PC-3 (cell line): Measurements from ENCODE around the gene MKLN1. TPM values are rescaled to one million over a fixed set of nuclear protein-coding genes. Genes with fewer than 3 reads are reported as not detected.

Source experiments
- ATAC-seq: fragments of 200-7000 bp; cut with Tn5 transposase; 2 replicates; pipeline ENCODE4 v1.9.1; 2020; ENCODE audit warnings: mild to moderate bottlenecking, moderate library complexity
- BruUV-seq: library from RNA; stranded (reverse); fragments of 400-500 nt; replicated peaks from 2 replicates; lab custom pipeline; 2021; lab: Mats Ljungman, UMichigan
- CTCF ChIA-PET: fragments of 300-600 bp; sonication (Branson Sonifier 250); formaldehyde crosslinking; loops from one replicate; lab custom pipeline; 2022; ENCODE audit warnings: antibody characterized with exemption; lab: Charles Lee
- POLR2A ChIA-PET: fragments of 300-600 bp; sonication (Branson Sonifier 250); formaldehyde crosslinking; loops from one replicate; lab custom pipeline; 2022; ENCODE audit warnings: antibody characterized with exemption; ENCODE audit not compliant: unreplicated experiment; lab: Charles Lee
- DNase-seq: peaks from one replicate; pipeline ENCODE4 v3.0.0-alpha.2; 2015
- H2AFZ ChIP-seq: fragments of 300-600 bp; sonication (generic); 2 replicates; pipeline ENCODE4 v1.6.0; 2016; ENCODE audit warnings: antibody characterized with exemption, low read length
- H3F3A ChIP-seq: fragments of 300-600 bp; sonication (generic); one replicate; pipeline ENCODE4 v1.6.0; 2017; ENCODE audit warnings: antibody characterized with exemption, low read length, control low read depth, mild to moderate bottlenecking; ENCODE audit not compliant: unreplicated experiment
- H3K27ac ChIP-seq: fragments of 300-600 bp; sonication (generic); 2 replicates; pipeline ENCODE4 v1.5.1; 2016; ENCODE audit warnings: mild to moderate bottlenecking, low read length
- H3K27me3 ChIP-seq: fragments of 300-600 bp; sonication (generic); 2 replicates; pipeline ENCODE4 v1.6.1; 2016; ENCODE audit warnings: low read length, mixed read lengths
- H3K36me3 ChIP-seq: fragments of 300-600 bp; sonication (generic); 2 replicates; pipeline ENCODE4 v1.6.1; 2016; ENCODE audit warnings: low read depth, mixed run types, low read length, mixed read lengths
- H3K4me1 ChIP-seq: fragments of 300-600 bp; sonication (generic); 2 replicates; pipeline ENCODE4 v1.5.1; 2016; ENCODE audit warnings: low read length; ENCODE audit not compliant: insufficient read depth
- H3K4me2 ChIP-seq: fragments of 300-600 bp; sonication (generic); 2 replicates; pipeline ENCODE4 v1.6.0; 2016; ENCODE audit warnings: low read length
- H3K4me3 ChIP-seq: fragments of 300-600 bp; sonication (generic); 2 replicates; pipeline ENCODE4 v1.5.1; 2016; ENCODE audit warnings: mild to moderate bottlenecking, low read length, mixed read lengths
- H3K79me2 ChIP-seq: fragments of 300-600 bp; sonication (generic); 2 replicates; pipeline ENCODE4 v1.6.1; 2017; ENCODE audit warnings: low read length, mixed read lengths
- H3K9ac ChIP-seq: fragments of 300-600 bp; sonication (generic); 2 replicates; pipeline ENCODE4 v1.6.0; 2016; ENCODE audit warnings: mild to moderate bottlenecking, low read length
- H3K9me2 ChIP-seq: fragments of 300-600 bp; sonication (generic); replicated peaks from 2 replicates; pipeline ENCODE4 v1.6.1; 2016; ENCODE audit warnings: mixed run types, low read length, mixed read lengths
- H3K9me3 ChIP-seq: fragments of 300-600 bp; sonication (generic); 2 replicates; pipeline ENCODE4 v1.6.1; 2016; ENCODE audit warnings: low read length, mixed read lengths
- H4K20me1 ChIP-seq: fragments of 300-600 bp; sonication (generic); 2 replicates; pipeline ENCODE4 v1.6.1; 2016; ENCODE audit warnings: low read length, mixed read lengths
- CTCF ChIP-seq: fragments of 300-600 bp; sonication (generic); conservative IDR thresholded peaks from 2 replicates; pipeline ENCODE4 v1.5.1; 2017; ENCODE audit warnings: antibody characterized with exemption, low read depth, mild to moderate bottlenecking, low read length
- EZH2 ChIP-seq: fragments of 300-600 bp; sonication (generic); IDR thresholded peaks from one replicate; pipeline ENCODE4 v1.6.1; 2017; ENCODE audit warnings: antibody characterized with exemption, mild to moderate bottlenecking, low read length; ENCODE audit not compliant: unreplicated experiment
- EZH2phosphoT487 ChIP-seq: fragments of 300-600 bp; sonication (generic); IDR thresholded peaks from 2 replicates; pipeline ENCODE4 v1.6.1; 2018; ENCODE audit warnings: mild to moderate bottlenecking, antibody characterized with exemption, low read length, borderline replicate concordance
- intact Hi-C: fragments of 100-400 bp; cut with micrococcal nuclease; formaldehyde crosslinking; loops from 2 replicates; pipeline ENCODE4 v1.9.0; 2023
- total RNA-seq: library from RNA; depleted of rRNA; stranded (reverse); fragments of >200 nt; gene quantifications from 2 replicates; pipeline ENCODE4 v1.2.3, GENCODE V29; 2014

Gene MKLN1
- total RNA-seq, 1 experiment from 2014 or later: 16.3 TPM

GRCh38 chr7:131321656-131322055 lies 6.0 kb upstream of the MKLN1 start:
- no peak overlapping the region for H3K27ac ChIP-seq
- ChIA-PET CTCF (interaction anchor here (0.6 kb wide), 2 partner anchors 18 to 275 kb away, joined by 3 to 5 read pairs; no protein-coding TSS in a partner anchor), POLR2A (no interaction called here)
- TF ChIP-seq EZH2phosphoT487: no peak
- no peak for TF ChIP-seq CTCF
- no peaks in the 10 kb centered on the region for H3K9me2 ChIP-seq
- no peak for ATAC-seq
- no peak overlapping the region for H2AFZ ChIP-seq
- no peak overlapping the region for H3K9ac ChIP-seq
- H3K9me3 ChIP-seq: no peaks in the 10 kb centered on the region
- intact Hi-C loops: loop anchor here (10.0 kb wide), 1 partner anchor 157 kb away; no protein-coding TSS in a partner anchor
- no peak for DNase-seq
- no peaks in the 10 kb centered on the region for H4K20me1 ChIP-seq
- no peaks in the 10 kb centered on the region for H3K27me3 ChIP-seq
- no peaks in the 10 kb centered on the region for H3F3A ChIP-seq
- H3K79me2 ChIP-seq: no peaks in the 10 kb centered on the region
- H3K4me3 ChIP-seq: no peak overlapping the region
- H3K4me1 ChIP-seq: peaks cover 4% of the 10 kb centered on the region; the same call in 1 of the 2 replicates
- no TSS peak for BruUV-seq
- no peaks in the 10 kb centered on the region for H3K36me3 ChIP-seq
- no peak overlapping the region for H3K4me2 ChIP-seq

GRCh38 chr7:131322061-131322460 lies 5.6 kb upstream of the MKLN1 start:
- no peaks in the 10 kb centered on the region for H3K9me3 ChIP-seq
- H3K4me2 ChIP-seq: no peak overlapping the region
- no peak overlapping the region for H2AFZ ChIP-seq

More at GRCh38 chr7:131322061-131322460, 5.6 kb upstream of the MKLN1 start:
- Histone ChIP-seq H3K9me2 (no peaks in the 10 kb centered on the region), H3K4me3 (no peak overlapping the region), H3K4me1 (peaks cover 8% of the 10 kb centered on the region; the same call in 1 of the 2 replicates), H3K9ac (no peak overlapping the region), H3K27me3 (no peaks in the 10 kb centered on the region), H3K36me3 (no peaks in the 10 kb centered on the region), H3F3A (no peaks in the 10 kb centered on the region), H3K27ac (no peak overlapping the region), H3K79me2 (no peaks in the 10 kb centered on the region), H4K20me1 (no peaks in the 10 kb centered on the region)
- no TSS peak for BruUV-seq
- ChIA-PET POLR2A (no interaction called here), CTCF (interaction anchor here (0.6 kb wide), 2 partner anchors 19 to 276 kb away, joined by 3 to 5 read pairs; no protein-coding TSS in a partner anchor)
- intact Hi-C loops: loop anchor here (10.0 kb wide), 1 partner anchor 157 kb away; no protein-coding TSS in a partner anchor
- DNase-seq (no peak), ATAC-seq (no peak)
- no peak for TF ChIP-seq CTCF
- TF ChIP-seq EZH2phosphoT487: no peak
- TF ChIP-seq EZH2: no peak
